Loucy (cell line): ENCODE data around the gene TSPAN31.
A peak's percentile ranks its signal among the peaks of the same experiment; 100 is the strongest.

Source experiments
- H2AFZ ChIP-seq: fragments of 200-600 bp; sonication (generic); 2 replicates; pipeline ENCODE4 v1.6.0; 2016; ENCODE audit warnings: antibody characterized with exemption, mild to moderate bottlenecking, low read length, moderate library complexity
- H3F3A ChIP-seq: fragments of 200-600 bp; 2 replicates; pipeline ENCODE4 v1.6.0; 2016; ENCODE audit warnings: antibody characterized with exemption, low read depth, mild to moderate bottlenecking
- H3K27me3 ChIP-seq: fragments of 200-600 bp; sonication (generic); 2 replicates; pipeline ENCODE4 v1.6.1; 2014; ENCODE audit warnings: low read length, mild to moderate bottlenecking; ENCODE audit not compliant: insufficient read depth, poor library complexity, severe bottlenecking
- H3K36me3 ChIP-seq: fragments of 200-600 bp; sonication (generic); 2 replicates; pipeline ENCODE4 v1.6.1; 2016; ENCODE audit warnings: low read length; ENCODE audit not compliant: insufficient read depth
- H3K4me1 ChIP-seq: fragments of 200-600 bp; sonication (generic); 2 replicates; pipeline ENCODE4 v1.5.1; 2014; ENCODE audit warnings: low read length, mild to moderate bottlenecking; ENCODE audit not compliant: insufficient read depth, poor library complexity, severe bottlenecking
- H3K4me2 ChIP-seq: fragments of 200-600 bp; sonication (generic); 2 replicates; pipeline ENCODE4 v1.6.0; 2014; ENCODE audit warnings: antibody characterized with exemption, low read length, low read depth, mild to moderate bottlenecking; ENCODE audit not compliant: poor library complexity, severe bottlenecking
- H3K4me3 ChIP-seq: fragments of 200-600 bp; sonication (generic); 2 replicates; pipeline ENCODE4 v1.5.1; 2014; ENCODE audit warnings: low read length, mild to moderate bottlenecking, mixed read lengths; ENCODE audit not compliant: poor library complexity, severe bottlenecking
- H3K79me2 ChIP-seq: fragments of 200-600 bp; sonication (generic); 2 replicates; pipeline ENCODE4 v1.6.1; 2014; ENCODE audit warnings: low read length; ENCODE audit not compliant: insufficient read depth
- H3K9ac ChIP-seq: fragments of 200-600 bp; sonication (generic); 2 replicates; pipeline ENCODE4 v1.6.0; 2014; ENCODE audit warnings: mild to moderate bottlenecking, low read depth, low read length, moderate library complexity; ENCODE audit not compliant: poor library complexity, severe bottlenecking
- H3K9me2 ChIP-seq: fragments of 200-600 bp; sonication (generic); replicated peaks from 2 replicates; pipeline ENCODE4 v1.6.1; 2016; ENCODE audit warnings: low read depth, low read length, mixed read lengths
- H3K9me3 ChIP-seq: fragments of 200-600 bp; sonication (generic); 2 replicates; pipeline ENCODE4 v1.6.1; 2014; ENCODE audit warnings: mild to moderate bottlenecking, antibody characterized with exemption, low read length, low read depth; ENCODE audit not compliant: insufficient read depth
- H4K20me1 ChIP-seq: fragments of 200-600 bp; sonication (generic); 2 replicates; pipeline ENCODE4 v1.6.0; 2014; ENCODE audit warnings: antibody characterized with exemption, low read length, mild to moderate bottlenecking; ENCODE audit not compliant: insufficient read depth, poor library complexity, severe bottlenecking
- EZH2phosphoT487 ChIP-seq: fragments of 200-600 bp; IDR thresholded peaks from 2 replicates; pipeline ENCODE4 v1.6.1; 2018; ENCODE audit warnings: antibody characterized with exemption, mild to moderate bottlenecking, moderate library complexity, borderline replicate concordance
- TF ChIP-seq, protein P1 (sequence below): fragments of 200-600 bp; sonication (generic); conservative IDR thresholded peaks from 2 replicates; pipeline ENCODE4 v1.5.1; 2014; ENCODE audit warnings: mild to moderate bottlenecking, antibody characterized with exemption, low read length

The TSPAN31 gene

DNA sequence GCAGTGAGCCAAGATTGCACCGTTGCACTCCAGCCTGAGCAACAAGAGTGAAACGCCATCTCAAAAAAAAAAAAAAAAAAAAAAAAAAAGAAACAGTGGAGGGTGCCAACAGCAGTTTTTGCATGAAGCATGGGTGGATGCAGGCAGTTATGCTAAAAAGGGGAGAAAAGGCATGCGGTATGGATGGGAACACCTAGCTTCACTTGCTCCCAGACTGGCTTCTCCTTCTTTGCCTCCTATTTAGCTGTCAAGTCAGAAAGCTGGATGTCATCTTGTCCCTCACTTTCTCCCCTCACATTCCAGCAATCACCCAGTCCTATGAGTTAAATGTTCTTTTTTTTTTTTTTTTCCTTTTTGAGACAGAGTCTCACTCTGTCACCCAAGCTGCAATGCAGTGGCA lies 30.2 kb downstream of the TSPAN31 start:
- Histone ChIP-seq H3K9me2 (no peaks in the 10 kb centered on the region), H3K36me3 (no peaks in the 10 kb centered on the region), H2AFZ (no peak overlapping the region), H3K4me2 (no peak overlapping the region), H3K4me3 (no peak overlapping the region), H3K4me1 (peaks cover 11% of the 10 kb centered on the region), H4K20me1 (no peaks in the 10 kb centered on the region), H3K79me2 (peaks cover 17% of the 10 kb centered on the region), H3K9ac (no peak overlapping the region), H3K27me3 (no peaks in the 10 kb centered on the region), H3F3A (no peaks in the 10 kb centered on the region), H3K9me3 (no peaks in the 10 kb centered on the region)
- TF ChIP-seq EZH2phosphoT487 = no peak
- TF ChIP-seq, protein P1, sequence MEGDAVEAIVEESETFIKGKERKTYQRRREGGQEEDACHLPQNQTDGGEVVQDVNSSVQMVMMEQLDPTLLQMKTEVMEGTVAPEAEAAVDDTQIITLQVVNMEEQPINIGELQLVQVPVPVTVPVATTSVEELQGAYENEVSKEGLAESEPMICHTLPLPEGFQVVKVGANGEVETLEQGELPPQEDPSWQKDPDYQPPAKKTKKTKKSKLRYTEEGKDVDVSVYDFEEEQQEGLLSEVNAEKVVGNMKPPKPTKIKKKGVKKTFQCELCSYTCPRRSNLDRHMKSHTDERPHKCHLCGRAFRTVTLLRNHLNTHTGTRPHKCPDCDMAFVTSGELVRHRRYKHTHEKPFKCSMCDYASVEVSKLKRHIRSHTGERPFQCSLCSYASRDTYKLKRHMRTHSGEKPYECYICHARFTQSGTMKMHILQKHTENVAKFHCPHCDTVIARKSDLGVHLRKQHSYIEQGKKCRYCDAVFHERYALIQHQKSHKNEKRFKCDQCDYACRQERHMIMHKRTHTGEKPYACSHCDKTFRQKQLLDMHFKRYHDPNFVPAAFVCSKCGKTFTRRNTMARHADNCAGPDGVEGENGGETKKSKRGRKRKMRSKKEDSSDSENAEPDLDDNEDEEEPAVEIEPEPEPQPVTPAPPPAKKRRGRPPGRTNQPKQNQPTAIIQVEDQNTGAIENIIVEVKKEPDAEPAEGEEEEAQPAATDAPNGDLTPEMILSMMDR = no peak

- no peaks in the 10 kb centered on the region for H3K9me2 ChIP-seq
- TF ChIP-seq, protein P1 = peak; percentile 51
- no peak for TF ChIP-seq EZH2phosphoT487
- no peak overlapping the region for H2AFZ ChIP-seq
- H3K36me3 ChIP-seq = no peaks in the 10 kb centered on the region
- H3F3A ChIP-seq = no peaks in the 10 kb centered on the region
- no peak overlapping the region for H3K4me2 ChIP-seq
- H3K4me1 ChIP-seq = peaks cover 10% of the 10 kb centered on the region
- no peaks in the 10 kb centered on the region for H3K27me3 ChIP-seq
- H3K79me2 ChIP-seq = peaks cover 13% of the 10 kb centered on the region
- H3K9ac ChIP-seq = no peak overlapping the region
- no peaks in the 10 kb centered on the region for H3K9me3 ChIP-seq
- no peaks in the 10 kb centered on the region for H4K20me1 ChIP-seq
- no peak overlapping the region for H3K4me3 ChIP-seq
Measured at GRCh38 chr12:57775563-57776246, 30.9 kb downstream of the TSPAN31 start.

DNA sequence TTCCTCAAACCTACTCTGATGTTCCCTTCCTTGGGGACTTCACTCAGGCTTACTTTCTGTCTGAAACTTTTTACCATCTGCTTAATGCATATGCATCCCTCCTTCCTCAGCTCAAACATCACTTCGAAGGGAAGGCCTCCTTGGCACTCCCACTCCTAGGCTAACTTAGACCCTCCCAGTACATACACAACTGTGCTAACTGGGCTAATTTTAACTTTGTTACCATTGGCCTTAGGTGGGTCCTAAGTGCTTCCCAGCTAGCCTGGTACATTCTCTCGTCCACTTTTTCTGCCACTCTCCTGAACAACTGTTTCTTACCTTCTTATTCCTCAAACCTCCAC lies 31.4 kb downstream of the TSPAN31 start:
- Histone ChIP-seq H3F3A (no peaks in the 10 kb centered on the region), H3K9ac (no peak overlapping the region), H3K9me3 (no peaks in the 10 kb centered on the region), H3K79me2 (peaks cover 8% of the 10 kb centered on the region; the same call in 1 of the 2 replicates), H4K20me1 (no peaks in the 10 kb centered on the region), H2AFZ (no peak overlapping the region), H3K4me1 (peaks cover 9% of the 10 kb centered on the region), H3K4me2 (no peak overlapping the region), H3K9me2 (no peaks in the 10 kb centered on the region), H3K36me3 (no peaks in the 10 kb centered on the region), H3K27me3 (no peaks in the 10 kb centered on the region), H3K4me3 (no peak overlapping the region)
- no peak for TF ChIP-seq EZH2phosphoT487
- TF ChIP-seq, protein P1 = no peak; the same call in 1 of the 2 replicates
